AG09319 (cell line): ENCODE measurements around the gene JPH3.

Source experiments
- DNase-seq: peaks from one replicate; pipeline ENCODE4 v3.0.0-alpha.2; 2010; ENCODE audit warnings: low read depth; ENCODE audit errors: extremely low read depth
- CTCF ChIP-seq: IDR thresholded peaks from 2 replicates; pipeline ENCODE4 v1.5.1; 2011; ENCODE audit warnings: low read depth, mild to moderate bottlenecking, inconsistent platforms, low read length, moderate library complexity

The JPH3 gene

GRCh38 chr16:87569601-87570571 is 32.4 kb upstream of the JPH3 start:
- no peak for TF ChIP-seq CTCF

GRCh38 chr16:87570572-87570937 is 31.8 kb upstream of the JPH3 start:
- no peak for TF ChIP-seq CTCF
- no peak for DNase-seq

More at GRCh38 chr16:87569601-87570571, 32.4 kb upstream of the JPH3 start:
- no peak for DNase-seq

- peak; percentile 65 for TF ChIP-seq CTCF
- no peak for DNase-seq
Measured at GRCh38 chr16:87570938-87571867, 31.1 kb upstream of the JPH3 start.

GRCh38 chr16:87571868-87572244 is 30.5 kb upstream of the JPH3 start:
- TF ChIP-seq CTCF = no peak
- no peak for DNase-seq

GRCh38 chr16:87572959-87573358 is 29.3 kb upstream of the JPH3 start:
- DNase-seq = no peak
- no peak for TF ChIP-seq CTCF

GRCh38 chr16:87575027-87575804 is 27.1 kb upstream of the JPH3 start:
- TF ChIP-seq CTCF = no peak
- no peak for DNase-seq
